Fibroblast of mammary gland (primary cell): Measurements from ENCODE around the gene OBSCN.
"Not testable (repeated sequence)": the region's sequence is repeated elsewhere in the genome, so short reads cannot be mapped to it uniquely, and the experiment has no call there.

Experiments used
- DNase-seq: peaks from one replicate; pipeline ENCODE4 v3.0.0-alpha.2; 2010; ENCODE audit warnings: low read depth
- H3K4me3 ChIP-seq: 2 replicates; pipeline ENCODE4 v1.5.1; 2011; ENCODE audit warnings: low read depth, mild to moderate bottlenecking, low read length, moderate library complexity; ENCODE audit not compliant: control insufficient read depth
- CTCF ChIP-seq: conservative IDR thresholded peaks from 2 replicates; pipeline ENCODE4 v1.5.1; 2011; ENCODE audit warnings: low read depth, low read length, inconsistent platforms; ENCODE audit not compliant: control insufficient read depth, insufficient read depth

Gene OBSCN

GRCh38 chr1:228185641-228185965 is 22.2 kb upstream of the OBSCN start:
- TF ChIP-seq CTCF: no peak
- DNase-seq: no peak
- no peak overlapping the region for H3K4me3 ChIP-seq

- DNase-seq, H3K4me3 ChIP-seq: not testable (repeated sequence)
Observed at GRCh38 chr1:228188249-228188648, 19.6 kb upstream of the OBSCN start.

- H3K4me3 ChIP-seq: no peak overlapping the region
- no peak for TF ChIP-seq CTCF
- DNase-seq: no peak
Observed at GRCh38 chr1:228190182-228190581, 17.7 kb upstream of the OBSCN start.

GRCh38 chr1:228190778-228191177 is 17.1 kb upstream of the OBSCN start:
- DNase-seq: no peak
- no peak overlapping the region for H3K4me3 ChIP-seq
- no peak for TF ChIP-seq CTCF

GRCh38 chr1:228194436-228194835 is 13.4 kb upstream of the OBSCN start:
- no peak for TF ChIP-seq CTCF
- no peak for DNase-seq
- H3K4me3 ChIP-seq: no peak overlapping the region

GRCh38 chr1:228194921-228195812 is 12.7 kb upstream of the OBSCN start:
- TF ChIP-seq CTCF: no peak
- no peak overlapping the region for H3K4me3 ChIP-seq
- DNase-seq: no peak

- no peak for TF ChIP-seq CTCF
- no peak for DNase-seq
Observed at GRCh38 chr1:228197555-228198147, 10.2 kb upstream of the OBSCN start.

More at GRCh38 chr1:228197555-228198147, 10.2 kb upstream of the OBSCN start:
- H3K4me3 ChIP-seq: no peak overlapping the region
